Naive thymus-derived CD8-positive, alpha-beta T cell (primary cell): ENCODE data around the gene PYROXD2. TPM values are rescaled to one million over a fixed set of nuclear protein-coding genes. Genes with fewer than 3 reads are reported as not detected.

Source experiments
- ATAC-seq, 2 donors: fragments of 150-1000 bp; cut with Tn5 transposase in 1 of 2; sonication (Bioruptor Pico), chemical (Tn5 transposase) in 1 of 2; 1 replicate in 1 of 2; 2 replicates in 1 of 2; pipeline ENCODE4 v1.10.0; 2021; ENCODE audit warnings: mild to moderate bottlenecking in 2 of 2, moderate library complexity in 2 of 2
- POLR2A ChIA-PET: fragments of 350-600 bp; sonication (Branson Sonifier 250); formaldehyde crosslinking; loops from one replicate; lab custom pipeline; 2021; ENCODE audit warnings: antibody characterized with exemption; lab: Charles Lee
- DNase-seq, 10 donors: peaks; one replicate each; pipeline versions ENCODE4 v3.0.0 to v3.0.0-alpha.2; 2020 to 2022
- H3K27ac Mint-ChIP-seq, 10 donors: one replicate each; pipeline ENCODE4 v1.8.0; 2020 to 2022; ENCODE audit warnings: mild to moderate bottlenecking in 10 of 10, mixed read lengths in 10 of 10, moderate library complexity in 4 of 10, inconsistent platforms in 1 of 10
- H3K27me3 Mint-ChIP-seq, 5 donors: one replicate each; pipeline ENCODE4 v1.8.0; 2021 to 2022; ENCODE audit warnings: mixed read lengths in 5 of 5
- H3K36me3 Mint-ChIP-seq, 3 donors: one replicate each; pipeline ENCODE4 v1.8.0; 2020 to 2022; ENCODE audit warnings: mixed read lengths in 3 of 3, mild to moderate bottlenecking in 2 of 3, inconsistent platforms in 1 of 3
- H3K4me1 Mint-ChIP-seq, 4 donors: one replicate each; pipeline ENCODE4 v1.8.0; 2021 to 2022; ENCODE audit warnings: mixed read lengths in 4 of 4
- H3K4me3 Mint-ChIP-seq, 10 donors: one replicate each; pipeline ENCODE4 v1.8.0; 2020 to 2022; ENCODE audit warnings: mild to moderate bottlenecking in 10 of 10, mixed read lengths in 10 of 10, moderate library complexity in 6 of 10, inconsistent platforms in 1 of 10
- H3K9me3 Mint-ChIP-seq, 9 donors: one replicate each; pipeline ENCODE4 v1.8.0; 2020 to 2022; ENCODE audit warnings: mixed read lengths in 9 of 9, mild to moderate bottlenecking in 3 of 9, inconsistent platforms in 1 of 9, moderate library complexity in 1 of 9
- polyA plus RNA-seq, 3 donors: library from polyadenylated mRNA; unstranded; fragments of 300-500 nt; fragmentation: Illumina TruSeq; gene quantifications; one replicate each; pipeline ENCODE4 v1.2.3, GENCODE V29; 2021
- total RNA-seq, 8 experiments: library from RNA in 2 of 8; stranded (reverse) in 2 of 8; gene quantifications; one replicate each; pipeline ENCODE4 v1.2.3 and lab custom pipeline; 2021 to 2026

The PYROXD2 gene
- total and polyA plus RNA-seq, 5 experiments from 2014 or later: 3.8 to 20.3 (median 5.7) TPM

DNA sequence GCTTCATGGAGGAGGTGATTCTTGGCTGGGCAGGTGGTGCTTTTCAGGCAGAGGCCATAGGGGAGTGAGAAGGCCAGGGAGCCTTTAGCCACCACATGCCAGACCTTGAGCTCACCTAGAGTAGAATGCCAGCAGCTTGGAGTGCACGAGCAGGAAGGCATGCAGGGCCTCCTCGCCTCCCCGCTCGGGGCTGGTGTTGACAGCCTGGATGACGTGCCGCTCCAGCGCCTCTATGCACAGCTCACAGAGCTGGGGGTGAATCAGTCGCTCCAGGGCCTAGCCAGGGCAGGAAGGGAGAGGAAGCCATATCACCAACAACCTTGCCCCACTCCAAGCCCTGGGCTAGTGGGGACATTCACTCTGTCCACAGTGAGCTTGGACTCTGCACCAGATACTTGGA, 16.0 kb upstream of the PYROXD2 start:
- DNase-seq (no peak), ATAC-seq (no peak)
- Mint-ChIP-seq H3K27ac (peak overlapping the region in 1 of 10 donors; percentile 1), H3K4me1 (no peaks in the 10 kb centered on the region), H3K27me3 (no peaks in the 10 kb centered on the region), H3K9me3 (peaks cover 0 to 7% (median 3%) of the 10 kb centered on the region in 9 donors), H3K36me3 (peaks cover 24 to 87% (median 45%) of the 10 kb centered on the region in 3 donors), H3K4me3 (no peak overlapping the region)
- POLR2A ChIA-PET: no interaction called here

DNA sequence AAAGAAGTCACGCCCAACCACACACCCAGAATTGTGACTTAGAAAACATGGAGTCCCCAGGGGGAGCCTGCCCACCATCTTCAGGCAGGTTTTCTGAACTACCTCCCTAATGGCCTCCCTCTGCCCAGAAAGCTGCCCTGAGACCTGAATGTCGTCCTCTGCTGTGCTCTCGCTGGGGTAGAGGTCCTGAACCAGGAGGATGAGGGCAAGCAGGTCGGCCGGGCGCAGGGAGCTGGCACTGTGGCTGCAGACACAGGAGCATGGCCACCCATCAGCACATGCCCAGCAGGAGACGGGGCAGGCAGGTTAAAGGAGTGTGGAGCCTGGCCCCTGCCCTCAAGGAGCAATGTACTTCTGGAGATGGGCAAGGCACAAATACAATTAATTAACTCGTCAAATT, 15.4 kb upstream of the PYROXD2 start:
- H3K9me3 Mint-ChIP-seq: peaks cover 0 to 7% (median 3%) of the 10 kb centered on the region in 9 donors
- ATAC-seq: no peak

DNA sequence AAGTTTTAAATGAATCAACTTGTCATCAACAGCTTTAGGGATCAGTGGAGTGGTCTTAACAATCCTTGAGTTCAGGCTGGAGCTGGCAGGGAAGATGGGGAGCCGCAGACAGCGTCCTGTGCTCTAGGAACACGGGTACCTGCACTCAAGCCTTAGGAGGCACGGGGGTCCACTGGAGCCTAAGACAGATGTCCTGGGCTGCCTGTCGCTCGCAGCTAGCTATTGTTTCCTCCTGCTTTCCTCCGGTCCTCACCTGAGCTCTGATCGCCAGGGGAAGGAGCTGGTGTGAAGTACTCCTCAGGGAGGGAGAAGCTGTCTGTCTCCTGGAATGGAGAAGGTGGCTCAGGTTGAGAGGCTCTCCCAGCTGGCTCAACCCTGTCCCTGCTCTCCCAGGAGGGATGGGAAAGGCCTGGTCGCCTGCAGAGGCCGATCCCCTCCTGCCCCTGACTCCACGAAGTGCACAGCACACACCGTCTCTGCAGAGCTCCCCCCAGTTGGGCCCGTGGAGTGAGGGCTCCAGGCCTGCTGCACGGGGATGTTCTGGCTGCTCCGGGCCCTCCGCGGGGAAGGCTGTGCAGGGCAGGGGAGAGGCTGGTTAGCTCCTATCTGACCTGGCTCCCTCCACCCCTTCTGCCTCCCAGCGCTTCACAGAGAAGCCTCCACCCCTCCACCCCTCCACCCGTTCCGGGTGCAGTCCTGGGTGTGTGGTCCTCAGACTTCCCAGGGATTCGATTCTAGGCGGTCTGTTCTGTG, 14.5 kb upstream of the PYROXD2 start:
- Mint-ChIP-seq H3K27me3 (no peaks in the 10 kb centered on the region), H3K36me3 (peaks cover 14 to 72% (median 31%) of the 10 kb centered on the region in 3 donors), H3K9me3 (peaks cover 0 to 7% (median 3%) of the 10 kb centered on the region in 9 donors), H3K4me3 (no peak overlapping the region), H3K27ac (no peak overlapping the region), H3K4me1 (no peaks in the 10 kb centered on the region)
- DNase-seq: no peak
- POLR2A ChIA-PET: no interaction called here
- ATAC-seq: no peak

More for the DNA sequence above, 15.4 kb upstream of the PYROXD2 start:
- no peak for DNase-seq
- H3K4me3 Mint-ChIP-seq: no peak overlapping the region
- peaks cover 19 to 81% (median 39%) of the 10 kb centered on the region in 3 donors for H3K36me3 Mint-ChIP-seq
- H3K27me3 Mint-ChIP-seq: no peaks in the 10 kb centered on the region
- H3K27ac Mint-ChIP-seq: peak overlapping the region in 2 of 10 donors; percentile 40 to 41
- POLR2A ChIA-PET: no interaction called here
- no peaks in the 10 kb centered on the region for H3K4me1 Mint-ChIP-seq

DNA sequence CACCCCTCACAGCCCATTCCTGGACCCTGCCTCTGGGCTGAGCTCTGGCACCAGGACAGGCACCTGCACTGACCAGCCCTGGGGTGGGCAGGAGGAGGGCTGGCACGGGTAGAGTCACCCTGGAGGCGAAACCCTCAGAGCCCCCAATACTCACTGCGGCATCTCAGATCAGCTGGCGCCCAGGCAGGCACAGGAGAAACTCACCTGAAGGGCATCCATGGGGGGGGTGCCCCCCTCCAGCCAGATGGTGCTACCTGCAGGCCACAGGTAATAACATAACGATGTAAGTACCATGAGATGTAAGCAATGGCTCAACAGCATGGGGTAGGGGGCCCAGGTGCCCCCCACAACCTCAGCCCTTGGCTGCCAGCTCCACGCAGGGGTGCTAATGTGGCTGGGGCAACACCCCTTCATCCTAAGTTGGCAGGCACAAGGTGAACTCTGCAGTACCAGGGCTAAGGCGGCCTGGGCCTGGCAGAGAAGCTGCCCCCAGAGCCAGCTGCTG, 12.1 kb upstream of the PYROXD2 start:
- no peaks in the 10 kb centered on the region for H3K4me1 Mint-ChIP-seq
- no peak for ATAC-seq
- no peak overlapping the region for H3K27ac Mint-ChIP-seq
- H3K36me3 Mint-ChIP-seq: peaks cover 5 to 59% (median 8%) of the 10 kb centered on the region in 3 donors
- POLR2A ChIA-PET: no interaction called here
- DNase-seq: no peak
- peaks cover 0 to 4% (median 3%) of the 10 kb centered on the region in 9 donors for H3K9me3 Mint-ChIP-seq
- H3K27me3 Mint-ChIP-seq: no peaks in the 10 kb centered on the region
- H3K4me3 Mint-ChIP-seq: no peak overlapping the region

DNA sequence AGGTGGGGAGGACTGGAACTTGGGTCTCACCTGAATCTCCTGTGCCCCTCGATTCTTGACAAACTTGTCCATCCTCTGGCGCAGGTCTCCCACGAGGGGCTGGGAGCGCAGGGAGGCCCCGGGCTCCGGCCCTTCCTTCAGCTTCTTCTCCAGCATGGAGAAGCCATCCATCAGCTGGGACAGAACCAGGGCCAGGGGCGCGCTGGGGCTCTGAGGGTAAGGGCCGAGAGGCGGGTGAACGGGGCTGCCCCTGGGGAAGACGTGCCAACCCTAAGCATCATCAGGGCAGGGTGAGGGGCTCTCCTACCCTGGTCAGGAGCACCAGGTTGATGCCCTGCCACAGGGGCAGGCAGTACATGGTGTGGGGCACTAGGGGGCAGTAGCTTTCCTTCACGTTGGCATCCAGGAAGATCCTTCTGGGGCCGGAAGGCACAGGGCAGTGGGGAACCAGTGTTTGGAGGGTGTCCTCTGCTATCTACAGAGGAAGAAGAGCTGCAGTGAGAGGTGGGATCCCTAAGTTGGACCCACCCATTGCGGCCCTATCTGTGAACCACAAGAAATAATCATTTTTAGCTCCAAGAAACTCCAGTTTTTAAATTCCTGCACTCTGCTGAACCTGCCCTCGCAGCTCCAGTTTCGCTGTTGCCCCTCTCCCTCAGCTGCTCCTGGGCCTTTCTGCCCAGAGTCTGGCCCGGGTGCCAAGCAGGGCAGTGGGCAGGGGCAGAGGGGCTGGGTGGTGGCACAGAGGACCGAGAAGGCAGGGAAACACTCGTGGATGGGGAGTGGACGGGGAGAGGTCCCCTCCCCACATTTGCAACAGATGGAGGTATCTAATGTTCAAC, 10.8 kb upstream of the PYROXD2 start:
- no peaks in the 10 kb centered on the region for H3K9me3 Mint-ChIP-seq
- H3K36me3 Mint-ChIP-seq: peaks cover 0 to 54% (median 1%) of the 10 kb centered on the region in 3 donors
- DNase-seq (peak in 5 of 10 donors; percentile 28 to 43 (median 35)), ATAC-seq (peak; percentile 58 to 62)
- no peak overlapping the region for H3K27ac Mint-ChIP-seq
- no peak overlapping the region for H3K4me3 Mint-ChIP-seq
- POLR2A ChIA-PET: no interaction called here
- H3K4me1 Mint-ChIP-seq: no peaks in the 10 kb centered on the region
- H3K27me3 Mint-ChIP-seq: no peaks in the 10 kb centered on the region

DNA sequence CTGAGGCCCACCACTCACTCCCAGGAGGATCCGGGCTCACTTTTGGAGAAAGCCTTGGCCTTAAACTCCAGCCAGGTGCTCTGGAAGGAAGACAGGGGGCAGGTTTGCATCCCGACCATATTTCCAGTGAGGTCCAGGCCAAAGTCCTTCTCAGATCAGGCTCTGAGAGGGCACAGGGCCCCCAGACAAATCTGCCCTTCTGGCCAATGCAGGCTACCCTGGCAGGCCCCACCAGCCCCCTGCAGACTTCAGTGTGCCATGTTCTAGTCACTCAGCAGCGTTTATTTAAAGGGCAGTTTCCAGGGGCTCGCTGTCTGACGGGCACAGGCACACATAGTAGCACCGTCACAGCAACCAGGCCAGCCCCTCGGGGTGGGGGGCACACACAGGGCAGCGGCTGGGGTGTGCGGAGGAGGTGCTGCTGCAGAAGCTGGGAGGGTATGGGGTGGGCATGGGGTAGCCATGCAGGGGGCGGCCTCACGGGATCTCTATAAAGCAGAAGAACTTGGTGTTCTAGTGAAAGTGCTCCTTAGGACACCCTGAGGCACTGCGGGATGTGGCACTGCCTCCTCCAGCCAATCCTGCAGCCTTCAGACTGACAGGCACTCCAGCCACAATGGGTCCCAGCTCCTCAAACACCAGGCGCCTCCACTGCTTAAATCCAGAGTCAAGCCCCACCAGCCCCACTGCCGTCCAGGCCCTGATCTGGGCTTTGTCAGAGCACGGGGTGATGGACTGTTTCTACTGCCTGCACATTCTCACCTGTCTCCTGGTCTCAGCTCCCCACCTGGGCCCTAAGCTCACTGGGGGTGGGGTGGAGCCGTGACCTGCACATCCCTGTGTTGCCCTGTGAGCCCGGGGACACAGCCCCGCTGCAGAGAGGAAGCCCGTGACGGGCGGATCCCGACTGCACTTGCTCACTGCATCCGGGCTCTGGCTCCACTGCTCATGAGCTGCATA, 9.6 kb upstream of the PYROXD2 start:
- no peaks in the 10 kb centered on the region for H3K4me1 Mint-ChIP-seq
- peaks cover 0 to 46% (median 0%) of the 10 kb centered on the region in 3 donors for H3K36me3 Mint-ChIP-seq
- H3K4me3 Mint-ChIP-seq: no peak overlapping the region
- no peak for ATAC-seq
- peak overlapping the region in 2 of 10 donors; percentile 34 to 48 for H3K27ac Mint-ChIP-seq
- no peaks in the 10 kb centered on the region for H3K9me3 Mint-ChIP-seq
- H3K27me3 Mint-ChIP-seq: no peaks in the 10 kb centered on the region
- no peak for DNase-seq
- POLR2A ChIA-PET: no interaction called here

DNA sequence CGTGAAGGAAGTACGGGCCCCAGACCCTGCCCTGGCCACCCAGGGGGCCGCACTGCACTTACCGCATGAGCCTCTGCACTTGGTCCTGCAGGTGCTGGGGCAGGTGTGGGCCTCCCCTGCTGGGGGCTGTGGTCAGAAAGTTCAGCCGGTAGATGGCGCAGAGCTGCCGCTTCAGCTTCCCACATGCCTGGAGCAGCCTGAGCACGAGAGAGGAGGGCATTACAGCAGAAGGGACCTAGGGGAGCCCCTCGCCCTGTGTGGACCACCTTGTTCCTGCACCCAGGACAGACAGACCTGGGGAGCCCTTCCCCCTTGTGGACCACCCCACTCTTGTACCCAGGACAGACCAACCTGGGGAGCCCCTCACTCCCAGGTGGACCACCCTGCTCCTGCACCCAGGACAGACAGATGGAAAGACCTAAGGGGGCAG, 8.7 kb upstream of the PYROXD2 start:
- Mint-ChIP-seq H3K27ac (no peak overlapping the region), H3K4me3 (no peak overlapping the region), H3K36me3 (peaks cover 0 to 47% (median 0%) of the 10 kb centered on the region in 3 donors), H3K27me3 (no peaks in the 10 kb centered on the region), H3K4me1 (no peaks in the 10 kb centered on the region), H3K9me3 (no peaks in the 10 kb centered on the region)
- DNase-seq (no peak), ATAC-seq (no peak)
- POLR2A ChIA-PET: interaction anchor here (0.9 kb wide), 1 partner anchor 9 kb away, joined by 4 read pairs; the partner anchor contains the start of gene PYROXD2

DNA sequence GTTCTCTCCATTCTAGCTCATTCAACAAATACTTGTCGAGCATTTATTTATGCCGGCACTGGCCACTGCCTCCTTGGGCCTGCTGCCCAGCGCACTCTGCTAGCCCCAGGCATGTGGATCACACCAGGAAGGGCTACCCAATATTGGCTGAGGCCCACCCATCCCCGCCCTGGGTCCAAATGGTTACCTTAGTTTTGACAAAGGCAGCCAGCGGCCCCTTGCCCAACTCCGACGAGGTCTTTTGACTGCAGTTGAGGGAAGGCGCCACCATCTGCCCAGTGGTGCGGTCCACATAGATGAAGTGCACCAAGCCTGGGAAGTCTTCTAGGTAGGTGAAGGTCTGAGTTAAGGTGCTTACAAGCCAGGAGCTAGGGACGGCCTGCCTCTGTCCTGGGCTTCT, 7.2 kb upstream of the PYROXD2 start:
- H3K27ac Mint-ChIP-seq: peak overlapping the region in 1 of 10 donors; percentile 48
- POLR2A ChIA-PET: no interaction called here
- no peaks in the 10 kb centered on the region for H3K4me1 Mint-ChIP-seq
- ATAC-seq (no peak), DNase-seq (no peak)
- peaks cover 0 to 42% (median 0%) of the 10 kb centered on the region in 3 donors for H3K36me3 Mint-ChIP-seq
- no peaks in the 10 kb centered on the region for H3K9me3 Mint-ChIP-seq
- no peaks in the 10 kb centered on the region for H3K27me3 Mint-ChIP-seq
- H3K4me3 Mint-ChIP-seq: no peak overlapping the region

DNA sequence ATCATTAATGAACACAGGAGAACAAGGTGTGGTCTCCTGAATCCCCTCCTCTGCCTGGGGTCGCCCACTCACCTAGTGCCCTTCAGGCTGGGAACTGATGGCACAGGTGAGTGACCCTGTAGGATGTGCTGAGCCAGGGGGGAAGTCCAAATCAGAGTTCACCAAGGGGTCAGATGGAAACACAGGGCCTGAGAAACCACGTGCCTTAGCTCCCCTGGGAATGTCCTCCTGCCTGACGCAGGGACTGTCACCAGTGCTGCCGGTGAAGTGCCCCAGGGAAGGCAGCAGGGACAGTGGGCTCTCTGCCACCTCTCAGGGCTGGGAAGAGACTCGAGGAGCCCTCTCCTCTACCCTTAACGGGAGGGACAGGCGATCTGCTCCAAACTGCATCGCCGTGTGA, 5.8 kb upstream of the PYROXD2 start:
- Mint-ChIP-seq H3K9me3 (no peaks in the 10 kb centered on the region), H3K36me3 (peaks cover 0 to 35% (median 0%) of the 10 kb centered on the region in 3 donors), H3K27me3 (no peaks in the 10 kb centered on the region), H3K27ac (no peak overlapping the region), H3K4me3 (no peak overlapping the region), H3K4me1 (no peaks in the 10 kb centered on the region)
- POLR2A ChIA-PET: no interaction called here
- DNase-seq (no peak), ATAC-seq (no peak)

DNA sequence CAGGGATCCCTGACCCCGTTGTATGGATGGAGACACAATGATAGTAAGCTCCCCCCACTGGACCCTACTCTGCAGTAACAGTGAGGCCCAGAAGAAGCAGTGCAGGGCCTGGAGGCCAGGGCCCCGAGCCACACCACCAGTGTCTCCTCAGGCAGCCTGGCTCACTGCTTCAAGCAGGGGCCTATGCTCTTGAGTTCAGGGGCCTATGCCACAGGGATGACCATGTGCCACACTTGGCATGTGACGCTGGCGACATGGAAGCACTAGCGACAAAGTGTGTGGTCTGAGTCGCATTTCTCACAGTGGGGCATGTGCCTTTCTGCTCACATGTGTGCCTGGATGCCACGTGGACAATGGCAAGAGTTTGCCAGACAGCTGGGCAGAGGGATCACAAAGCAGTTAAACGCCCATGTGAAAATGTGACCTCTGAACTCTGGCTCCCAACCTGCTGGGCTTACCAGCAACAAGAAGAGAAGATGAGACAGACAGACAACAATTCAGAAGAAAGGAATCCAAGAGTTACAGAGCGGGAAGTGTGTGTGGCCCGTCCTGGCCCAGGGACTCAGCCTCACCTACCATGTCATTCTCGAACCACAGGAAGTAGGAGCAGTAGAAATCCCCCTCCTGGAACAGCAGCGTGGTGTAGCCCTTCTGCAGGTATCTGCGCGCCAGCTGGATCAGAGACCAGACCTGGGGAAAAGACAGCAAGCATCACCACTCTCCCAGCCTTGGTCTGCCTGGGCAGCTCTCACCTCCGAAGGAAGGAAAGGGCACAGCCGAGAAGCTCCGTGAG, 4.7 kb upstream of the PYROXD2 start:
- H3K4me1 Mint-ChIP-seq: peaks cover 4 to 8% (median 7%) of the 10 kb centered on the region in 4 donors
- H3K36me3 Mint-ChIP-seq: peaks cover 0 to 35% (median 0%) of the 10 kb centered on the region in 3 donors
- ATAC-seq (no peak), DNase-seq (no peak)
- H3K27ac Mint-ChIP-seq: peak overlapping the region in 3 of 10 donors; percentile 41 to 75 (median 54)
- POLR2A ChIA-PET: interaction anchor here (0.5 kb wide), 1 partner anchor 23 kb away, joined by 3 read pairs; no protein-coding TSS in a partner anchor
- H3K4me3 Mint-ChIP-seq: no peak overlapping the region
- H3K27me3 Mint-ChIP-seq: no peaks in the 10 kb centered on the region
- H3K9me3 Mint-ChIP-seq: no peaks in the 10 kb centered on the region

DNA sequence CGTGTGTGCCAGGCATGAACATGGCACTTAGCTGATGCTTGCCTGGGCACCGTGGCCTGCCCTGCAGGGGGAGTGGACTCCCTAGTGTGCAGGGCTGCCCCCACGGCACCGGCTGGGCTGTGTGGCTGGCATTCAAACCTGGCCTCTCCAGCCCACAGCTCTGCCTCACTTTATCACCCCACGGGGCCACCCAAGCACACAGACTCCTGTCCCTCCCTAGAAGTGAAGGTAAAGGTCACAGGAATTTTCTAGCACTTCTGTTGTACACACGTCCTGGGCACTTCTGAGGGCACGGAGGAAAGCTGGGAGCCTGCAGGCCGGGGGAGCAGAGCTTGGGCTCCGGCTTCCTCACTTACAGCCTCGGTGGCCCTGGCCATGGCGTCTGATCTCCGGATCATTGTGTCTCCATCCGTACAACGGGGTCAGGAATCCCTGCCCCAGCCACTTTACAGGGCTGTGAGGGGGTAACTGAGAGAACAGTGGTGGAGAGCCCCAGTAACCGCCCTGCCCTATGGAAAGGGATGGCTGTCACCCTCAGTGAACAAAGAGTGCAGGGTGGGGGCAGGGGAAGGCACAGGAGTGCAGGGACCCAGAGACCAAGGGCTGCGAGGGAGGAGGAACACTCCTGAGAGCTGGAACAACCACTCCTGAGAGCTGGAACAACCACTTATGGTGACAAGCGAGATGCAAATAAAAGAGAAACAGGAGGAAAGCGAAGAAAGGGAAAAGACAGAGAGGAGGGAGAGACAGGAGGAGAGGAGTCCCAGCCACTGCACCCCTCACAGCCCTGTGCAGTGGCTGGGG, 3.9 kb upstream of the PYROXD2 start:
- peaks cover 6 to 16% (median 15%) of the 10 kb centered on the region in 4 donors for H3K4me1 Mint-ChIP-seq
- DNase-seq (no peak), ATAC-seq (no peak)
- H3K27ac Mint-ChIP-seq: peak overlapping the region in 4 of 10 donors; percentile 31 to 83 (median 64)
- H3K4me3 Mint-ChIP-seq: no peak overlapping the region
- peaks cover 0 to 31% (median 0%) of the 10 kb centered on the region in 3 donors for H3K36me3 Mint-ChIP-seq
- H3K9me3 Mint-ChIP-seq: no peaks in the 10 kb centered on the region
- no peaks in the 10 kb centered on the region for H3K27me3 Mint-ChIP-seq
- POLR2A ChIA-PET: no interaction called here
